Caco-2 (cell line): ENCODE results near the gene CLHC1. TPM values are rescaled to one million over a fixed set of nuclear protein-coding genes. Genes with fewer than 3 reads are reported as not detected.

Experiments used
- BruUV-seq: library from RNA; stranded (reverse); fragments of 400-500 nt; replicated peaks from 2 replicates; lab custom pipeline; 2021; lab: Mats Ljungman, UMichigan
- CTCF ChIA-PET: fragments of 300-600 bp; sonication (Branson Sonifier 250); formaldehyde crosslinking; loops from one replicate; lab custom pipeline; 2022; ENCODE audit warnings: antibody characterized with exemption; lab: Charles Lee
- POLR2A ChIA-PET: fragments of 300-600 bp; sonication (Branson Sonifier 250); formaldehyde crosslinking; loops from one replicate; lab custom pipeline; 2022; ENCODE audit warnings: antibody characterized with exemption; lab: Charles Lee
- DNase-seq, 2 experiments: peaks; one replicate each; pipeline versions ENCODE4 v3.0.0 to v3.0.0-alpha.2; 2020 to 2022
- H3K27me3 ChIP-seq: replicated peaks from 2 replicates; pipeline ENCODE4 v1.6.0; 2011; ENCODE audit warnings: low read length; ENCODE audit not compliant: control insufficient read depth, insufficient read depth
- H3K36me3 ChIP-seq: 2 replicates; pipeline ENCODE4 v1.5.1; 2011; ENCODE audit warnings: low read length; ENCODE audit not compliant: control insufficient read depth, insufficient read depth
- H3K4me1 ChIP-seq: fragments of 250-450 bp; sonication (Bioruptor Pico); 2 replicates; pipeline ENCODE4 v1.5.1; 2020; ENCODE audit warnings: mild to moderate bottlenecking
- H3K4me3 ChIP-seq: 2 replicates; pipeline ENCODE4 v1.5.1; 2011; ENCODE audit warnings: low read depth, mild to moderate bottlenecking, control low read depth, low read length
- H3K9me3 ChIP-seq: fragments of 250-450 bp; sonication (Bioruptor Pico); 2 replicates; pipeline ENCODE4 v1.5.1; 2020; ENCODE audit warnings: mild to moderate bottlenecking, moderate library complexity
- H3K27ac Mint-ChIP-seq: one replicate; pipeline ENCODE4 v1.8.0; 2022; ENCODE audit warnings: mixed read lengths; ENCODE audit not compliant: unreplicated experiment
- H3K27me3 Mint-ChIP-seq: one replicate; pipeline ENCODE4 v1.8.0; 2022; ENCODE audit warnings: mixed read lengths; ENCODE audit not compliant: insufficient read depth, unreplicated experiment
- H3K36me3 Mint-ChIP-seq: one replicate; pipeline ENCODE4 v1.8.0; 2022; ENCODE audit warnings: mild to moderate bottlenecking, mixed read lengths; ENCODE audit not compliant: insufficient read depth, unreplicated experiment
- H3K4me1 Mint-ChIP-seq: one replicate; pipeline ENCODE4 v1.8.0; 2022; ENCODE audit warnings: low read depth, mixed read lengths; ENCODE audit not compliant: unreplicated experiment
- H3K4me3 Mint-ChIP-seq: one replicate; pipeline ENCODE4 v1.8.0; 2022; ENCODE audit warnings: mild to moderate bottlenecking, moderate library complexity, mixed read lengths; ENCODE audit not compliant: unreplicated experiment
- H3K9me3 Mint-ChIP-seq: one replicate; pipeline ENCODE4 v1.8.0; 2022; ENCODE audit warnings: mixed read lengths; ENCODE audit not compliant: unreplicated experiment
- intact Hi-C: fragments of 100-400 bp; cut with micrococcal nuclease; formaldehyde crosslinking; loops from one replicate; pipeline ENCODE4 v1.10.0; 2022; ENCODE audit not compliant: unreplicated experiment
- total RNA-seq: library from RNA; stranded (reverse); gene quantifications from 2 replicates; pipeline ENCODE4 v1.2.3, GENCODE V29; 2022
- TF ChIP-seq, protein P1 (sequence below), 2 experiments: fragments of 200-600 bp in 1 of 2; IDR thresholded peaks; 1 replicate in 1 of 2; 2 replicates in 1 of 2; pipeline versions ENCODE4 v1.5.1 to v1.8.0; 2011 to 2022; ENCODE audit warnings: antibody characterized with exemption in 1 of 2, control low read depth in 1 of 2, inconsistent platforms in 1 of 2, low read depth in 1 of 2, low read length in 1 of 2, mild to moderate bottlenecking in 1 of 2, moderate library complexity in 1 of 2; ENCODE audit not compliant: insufficient read depth in 1 of 2, severe bottlenecking in 1 of 2, unreplicated experiment in 1 of 2

CLHC1 gene
- total RNA-seq, 1 experiment from 2014 or later: 13.4 TPM

DNA sequence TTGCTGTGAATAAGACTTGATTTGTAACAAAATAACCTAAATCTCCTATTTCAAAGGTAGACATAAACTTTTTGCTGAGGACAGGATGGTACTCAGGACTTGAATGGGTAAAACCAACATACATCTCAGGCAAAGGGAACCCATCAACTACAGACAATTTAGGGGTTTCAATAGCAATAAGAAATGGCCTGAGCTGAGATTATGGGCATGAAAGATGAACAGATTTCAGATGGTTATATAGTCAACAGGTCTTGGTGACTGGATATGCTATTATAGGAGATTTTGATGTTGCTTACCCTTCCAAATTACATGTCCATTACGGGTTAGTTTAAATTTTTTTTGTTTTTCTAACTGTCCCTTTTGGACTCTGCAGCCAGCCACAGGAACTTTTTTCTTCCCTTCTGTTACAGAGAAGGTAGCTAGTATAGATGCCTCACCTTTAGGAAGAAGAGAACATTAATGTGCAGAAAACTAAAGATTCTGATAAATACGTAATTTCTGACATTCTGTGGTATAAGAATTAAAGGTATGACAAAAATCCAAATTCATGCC is 5.0 kb upstream of the CLHC1 start:
- Histone ChIP-seq H3K9me3 (no peaks in the 10 kb centered on the region), H3K4me3 (no peak overlapping the region), H3K27me3 (no peaks in the 10 kb centered on the region), H3K4me1 (peaks cover 11% of the 10 kb centered on the region; the same call in 1 of the 2 replicates), H3K36me3 (peaks cover 7% of the 10 kb centered on the region; the same call in 1 of the 2 replicates)
- Mint-ChIP-seq H3K4me3 (no peak overlapping the region), H3K27me3 (no peaks in the 10 kb centered on the region), H3K9me3 (no peaks in the 10 kb centered on the region), H3K4me1 (no peaks in the 10 kb centered on the region), H3K36me3 (peaks cover 78% of the 10 kb centered on the region), H3K27ac (no peak overlapping the region)
- CTCF ChIA-PET: no interaction called here
- POLR2A ChIA-PET: no interaction called here
- DNase-seq: no peak
- TF ChIP-seq, protein P1, sequence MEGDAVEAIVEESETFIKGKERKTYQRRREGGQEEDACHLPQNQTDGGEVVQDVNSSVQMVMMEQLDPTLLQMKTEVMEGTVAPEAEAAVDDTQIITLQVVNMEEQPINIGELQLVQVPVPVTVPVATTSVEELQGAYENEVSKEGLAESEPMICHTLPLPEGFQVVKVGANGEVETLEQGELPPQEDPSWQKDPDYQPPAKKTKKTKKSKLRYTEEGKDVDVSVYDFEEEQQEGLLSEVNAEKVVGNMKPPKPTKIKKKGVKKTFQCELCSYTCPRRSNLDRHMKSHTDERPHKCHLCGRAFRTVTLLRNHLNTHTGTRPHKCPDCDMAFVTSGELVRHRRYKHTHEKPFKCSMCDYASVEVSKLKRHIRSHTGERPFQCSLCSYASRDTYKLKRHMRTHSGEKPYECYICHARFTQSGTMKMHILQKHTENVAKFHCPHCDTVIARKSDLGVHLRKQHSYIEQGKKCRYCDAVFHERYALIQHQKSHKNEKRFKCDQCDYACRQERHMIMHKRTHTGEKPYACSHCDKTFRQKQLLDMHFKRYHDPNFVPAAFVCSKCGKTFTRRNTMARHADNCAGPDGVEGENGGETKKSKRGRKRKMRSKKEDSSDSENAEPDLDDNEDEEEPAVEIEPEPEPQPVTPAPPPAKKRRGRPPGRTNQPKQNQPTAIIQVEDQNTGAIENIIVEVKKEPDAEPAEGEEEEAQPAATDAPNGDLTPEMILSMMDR (IDR thresholded peaks at IDR 0.05; ENCODE audit: insufficient read depth in 1 of 2, low read depth in 1 of 2, low read length in 1 of 2, severe bottlenecking in 1 of 2, unreplicated experiment in 1 of 2): no peak
- intact Hi-C loops: loop anchor here (10.0 kb wide), 1 partner anchor 198 kb away; no protein-coding TSS in a partner anchor
- BruUV-seq: no TSS peak

GRCh38 chr2:55235724-55236538 is 3.8 kb upstream of the CLHC1 start:
- no peak for DNase-seq
- H3K4me1 ChIP-seq: peaks cover 11% of the 10 kb centered on the region; the same call in 1 of the 2 replicates
- peaks cover 6% of the 10 kb centered on the region for H3K4me1 Mint-ChIP-seq
- H3K9me3 Mint-ChIP-seq: no peaks in the 10 kb centered on the region
- no peaks in the 10 kb centered on the region for H3K27me3 Mint-ChIP-seq
- ChIA-PET POLR2A (no interaction called here), CTCF (no interaction called here)
- no peak overlapping the region for H3K4me3 ChIP-seq
- H3K36me3 Mint-ChIP-seq: peaks cover 78% of the 10 kb centered on the region
- intact Hi-C loops: loop anchor here (10.0 kb wide), 1 partner anchor 199 kb away; no protein-coding TSS in a partner anchor
- BruUV-seq: no TSS peak
- TF ChIP-seq, protein P1 (IDR thresholded peaks at IDR 0.05; ENCODE audit: insufficient read depth in 1 of 2, low read depth in 1 of 2, low read length in 1 of 2, severe bottlenecking in 1 of 2, unreplicated experiment in 1 of 2): no peak
- H3K27ac Mint-ChIP-seq: no peak overlapping the region
- H3K9me3 ChIP-seq: no peaks in the 10 kb centered on the region
- H3K36me3 ChIP-seq: peaks cover 7% of the 10 kb centered on the region; the same call in 1 of the 2 replicates
- no peak overlapping the region for H3K4me3 Mint-ChIP-seq
- H3K27me3 ChIP-seq: no peaks in the 10 kb centered on the region

DNA sequence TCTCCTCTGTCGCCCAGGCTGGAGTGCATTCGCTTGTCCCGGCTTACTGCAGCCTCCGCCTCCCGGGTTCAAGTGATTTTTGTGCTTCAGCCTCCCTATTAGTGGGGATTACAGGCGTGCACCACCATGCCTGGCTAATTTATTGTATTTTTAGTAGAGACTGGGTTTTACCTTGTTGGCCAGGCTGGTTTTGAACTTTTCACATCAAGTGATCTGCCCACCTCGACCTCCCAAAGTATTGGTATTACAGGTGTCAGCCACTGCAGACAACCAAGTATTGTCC is 1.5 kb upstream of the CLHC1 start:
- H3K9me3 Mint-ChIP-seq: no peaks in the 10 kb centered on the region
- Histone ChIP-seq H3K4me1 (peaks cover 30% of the 10 kb centered on the region), H3K9me3 (no peaks in the 10 kb centered on the region), H3K36me3 (peaks cover 7% of the 10 kb centered on the region; the same call in 1 of the 2 replicates), H3K4me3 (peak overlapping the region; percentile 96), H3K27me3 (no peaks in the 10 kb centered on the region)
- peak overlapping the region; percentile 94 for H3K27ac Mint-ChIP-seq
- peaks cover 27% of the 10 kb centered on the region for H3K4me1 Mint-ChIP-seq
- peaks cover 68% of the 10 kb centered on the region for H3K36me3 Mint-ChIP-seq
- intact Hi-C loops: loop anchor here (2.0 to 10.0 kb wide), 4 partner anchors 49 to 384 kb away; partner anchors contain the start of genes PPP4R3B and RTN4
- ChIA-PET POLR2A (no interaction called here), CTCF (no interaction called here)
- DNase-seq: no peak
- peak overlapping the region; percentile 85 for H3K4me3 Mint-ChIP-seq
- no TSS peak for BruUV-seq
- TF ChIP-seq, protein P1 (IDR thresholded peaks at IDR 0.05; ENCODE audit: insufficient read depth in 1 of 2, low read depth in 1 of 2, low read length in 1 of 2, severe bottlenecking in 1 of 2, unreplicated experiment in 1 of 2): no peak
- H3K27me3 Mint-ChIP-seq: no peaks in the 10 kb centered on the region
